ENCODE results near the gene MAGEF1.

Gene MAGEF1

DNA sequence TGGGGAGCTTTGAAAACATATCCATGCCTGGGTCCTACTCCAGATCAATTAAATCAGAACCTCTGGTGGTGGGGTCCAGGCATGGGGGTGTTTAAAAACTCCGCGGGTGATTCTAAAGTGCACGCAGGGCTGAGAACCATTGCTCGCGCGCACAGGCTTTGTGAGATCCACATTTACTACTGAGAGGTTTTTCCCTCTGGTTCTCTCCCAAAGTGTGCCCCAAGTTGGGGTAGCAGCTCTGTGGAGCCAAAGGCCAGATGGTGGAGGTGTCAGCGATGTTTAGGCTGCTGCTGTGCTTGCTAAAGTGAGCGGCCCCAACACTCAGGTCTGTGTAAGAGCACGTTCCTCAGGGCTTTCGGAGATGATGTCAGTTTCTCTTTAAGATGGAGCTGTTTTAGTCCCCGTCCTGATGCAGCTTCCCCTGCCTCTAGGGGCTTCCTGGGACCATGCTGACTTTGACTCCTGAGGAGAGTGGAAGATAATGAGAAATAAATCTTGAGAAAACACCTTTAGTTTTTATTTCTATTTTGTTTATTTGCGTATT, 13.4 kb upstream of the MAGEF1 start:
- DNase-seq (ENCODE audit: low read depth in 2 of 2) = no peak

DNA sequence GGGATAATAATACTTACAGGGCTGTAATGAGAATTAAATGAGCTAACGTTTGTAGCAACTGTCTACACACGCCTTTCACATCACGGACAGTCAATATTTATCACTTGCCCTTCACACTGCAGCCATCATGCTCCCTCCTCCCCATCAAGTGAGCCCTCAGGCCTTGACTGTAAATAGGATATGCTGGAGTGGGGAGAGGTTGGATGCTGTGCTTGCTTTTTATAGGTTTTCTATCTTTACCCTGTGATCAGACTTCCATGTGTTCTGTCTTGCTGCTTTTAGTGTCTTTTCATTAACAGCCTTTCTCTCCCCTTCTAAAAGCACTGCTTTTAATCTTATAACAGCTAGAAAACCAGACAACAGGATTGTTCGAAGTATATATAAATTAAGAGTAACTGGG, 12.8 kb upstream of the MAGEF1 start:
- no peak for DNase-seq (ENCODE audit: low read depth in 2 of 2)

DNA sequence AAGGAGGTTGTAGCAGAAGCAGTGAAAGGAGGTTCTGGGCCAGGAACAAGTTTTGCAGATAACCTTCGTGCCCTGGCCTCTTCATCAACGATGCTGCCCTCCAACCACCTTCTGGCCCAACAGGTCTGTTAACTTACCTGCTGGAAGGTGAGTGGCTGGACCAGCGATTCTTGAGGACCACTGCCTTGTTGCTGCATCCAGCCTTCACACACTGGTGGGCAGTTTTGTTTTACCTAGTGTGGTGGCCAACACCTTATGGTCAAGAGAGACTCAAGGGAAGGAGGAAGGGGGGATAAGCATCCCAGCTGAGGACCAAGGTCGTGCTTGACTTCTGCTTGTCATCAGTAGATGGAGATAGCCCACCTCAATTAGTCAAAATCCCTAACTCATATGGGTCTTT, 7.8 kb upstream of the MAGEF1 start:
- DNase-seq (ENCODE audit: low read depth in 2 of 2) = no peak

DNA sequence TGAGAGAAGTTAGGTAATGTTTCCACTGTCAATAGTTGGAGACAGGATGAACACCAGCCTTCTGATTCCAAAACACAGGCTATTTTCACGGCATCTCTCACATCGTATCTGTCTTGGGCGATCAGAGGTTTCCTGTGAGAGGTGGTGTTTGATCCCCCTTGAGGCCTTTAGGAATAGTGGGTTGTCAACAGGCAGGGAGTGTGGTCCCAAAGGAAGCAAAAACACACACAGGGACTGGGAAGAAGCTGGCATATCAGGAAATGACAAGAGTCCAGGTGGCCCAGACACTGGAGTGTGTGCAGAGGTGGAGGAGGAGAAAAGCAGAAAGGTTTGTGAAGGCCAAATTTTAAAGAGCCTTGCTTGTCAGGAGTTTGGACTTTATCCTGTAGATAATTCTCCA, 6.6 kb upstream of the MAGEF1 start:
- DNase-seq (ENCODE audit: low read depth in 2 of 2) = no peak

DNA sequence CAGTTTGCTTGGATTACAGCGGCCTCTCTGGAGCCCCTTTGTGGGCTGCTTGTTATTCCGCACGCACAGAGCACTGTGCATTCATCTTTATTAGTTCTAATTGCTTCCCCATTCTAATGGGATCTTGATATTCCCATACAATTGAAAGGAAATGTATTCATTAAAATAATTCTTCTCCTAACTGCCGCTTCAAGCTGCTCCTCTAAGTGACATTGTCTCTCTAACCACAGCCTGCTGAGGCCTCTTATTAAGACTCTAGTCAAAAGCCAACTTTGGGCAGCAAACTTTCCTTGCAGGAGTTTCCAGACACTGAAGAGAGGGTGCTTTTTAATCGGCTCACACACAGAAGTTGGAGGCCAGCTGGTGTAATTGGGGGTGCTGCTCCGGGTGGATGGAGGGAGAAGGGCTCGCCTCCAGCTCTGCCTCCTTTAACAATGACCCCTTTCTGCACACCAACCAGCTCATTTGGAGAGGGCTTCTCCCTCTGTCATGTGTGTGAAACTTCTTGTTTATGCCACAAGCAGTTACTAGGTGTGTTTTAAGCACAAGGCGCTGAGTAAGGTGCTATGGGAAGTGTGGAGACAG, 5.6 kb upstream of the MAGEF1 start:
- no peak for DNase-seq (ENCODE audit: low read depth in 2 of 2)

DNA sequence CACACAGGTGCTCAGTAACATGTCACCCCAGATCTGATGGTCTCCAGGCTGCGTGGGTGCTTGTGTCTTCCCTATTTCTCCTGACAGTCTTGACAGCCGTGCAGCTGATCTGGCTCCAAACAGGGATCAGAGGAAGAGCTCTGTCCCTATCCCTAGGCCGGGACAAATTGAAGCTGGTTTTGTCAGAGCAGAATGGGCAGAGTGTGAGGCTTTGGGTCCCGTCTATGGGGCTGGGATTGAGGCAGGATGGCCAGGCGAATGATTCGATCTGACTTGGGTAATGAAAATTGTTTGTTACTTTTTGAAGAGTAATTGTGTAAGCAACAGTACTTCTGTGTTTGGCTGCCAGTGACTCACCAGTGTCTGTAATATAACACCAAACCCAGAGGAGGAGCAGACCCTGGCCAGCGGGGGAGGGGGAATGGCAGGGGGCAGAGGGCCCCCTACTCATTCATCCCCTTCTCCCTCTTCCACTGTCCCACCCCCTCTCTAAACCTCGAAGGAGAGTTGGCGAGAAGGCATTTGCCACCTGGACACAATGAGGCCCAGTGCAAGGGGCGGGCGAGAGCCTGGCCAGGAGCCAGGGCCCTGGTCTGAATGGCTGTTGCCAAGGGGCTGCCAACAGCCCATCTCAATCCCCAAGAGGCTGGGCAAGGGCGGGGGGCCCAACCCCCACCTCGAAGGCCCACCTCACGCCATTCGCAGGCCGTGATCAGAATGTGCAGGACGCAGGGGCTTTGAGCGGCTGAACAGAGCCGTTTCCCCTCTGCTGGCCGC, 4.9 kb upstream of the MAGEF1 start:
- DNase-seq (ENCODE audit: low read depth in 2 of 2) = no peak

DNA sequence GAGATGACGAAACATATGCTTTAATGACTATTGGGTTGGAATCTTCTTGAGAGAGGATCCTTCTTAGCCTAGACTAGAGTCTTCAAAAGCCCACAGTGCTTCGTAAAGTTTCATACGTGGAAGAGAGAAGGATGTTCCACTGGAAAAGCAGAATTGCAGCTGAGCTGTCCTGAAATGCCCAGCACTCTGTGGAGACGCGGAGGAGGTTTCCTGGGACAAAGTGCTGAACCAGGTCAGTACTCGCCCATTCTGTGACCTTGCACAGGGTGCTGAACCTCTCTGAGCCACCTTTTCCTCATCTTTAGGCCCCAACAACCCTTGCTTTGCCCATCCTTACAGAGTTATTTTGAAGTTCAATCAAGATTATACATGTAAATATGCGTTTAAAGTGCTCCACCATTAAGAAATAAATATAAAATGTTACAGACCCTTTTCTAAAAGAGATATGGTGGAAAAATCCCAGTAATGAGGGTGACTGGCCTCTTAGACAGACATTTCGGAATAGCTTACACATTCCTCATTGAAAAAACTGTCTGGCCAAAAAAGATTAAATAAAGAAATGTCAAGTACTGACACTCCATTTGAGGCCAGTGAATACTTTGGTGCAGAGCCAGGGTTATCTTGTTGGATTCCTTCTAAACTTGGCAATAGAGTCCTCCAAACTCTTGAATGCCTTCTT, 4.2 kb upstream of the MAGEF1 start:
- no peak for DNase-seq (ENCODE audit: low read depth in 2 of 2)

DNA sequence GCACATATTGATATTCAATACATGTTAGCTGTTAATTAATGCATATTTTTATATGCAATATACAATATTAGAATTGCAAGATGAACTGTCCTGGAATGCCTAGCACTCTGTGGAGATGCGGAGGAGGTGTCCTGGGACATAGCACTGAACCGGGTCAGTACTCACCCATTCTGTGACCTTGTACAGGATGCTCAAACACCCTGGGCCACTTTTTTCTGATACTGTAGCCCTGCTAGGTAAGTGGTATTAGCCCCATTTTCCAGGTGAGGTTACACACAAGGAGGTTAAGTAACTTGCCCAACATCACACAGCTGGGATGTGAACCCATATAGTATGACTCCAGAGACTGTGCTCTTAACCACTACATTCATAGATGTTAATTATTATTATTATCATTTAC, 1.7 kb upstream of the MAGEF1 start:
- no peak for DNase-seq (ENCODE audit: low read depth in 2 of 2)

DNA sequence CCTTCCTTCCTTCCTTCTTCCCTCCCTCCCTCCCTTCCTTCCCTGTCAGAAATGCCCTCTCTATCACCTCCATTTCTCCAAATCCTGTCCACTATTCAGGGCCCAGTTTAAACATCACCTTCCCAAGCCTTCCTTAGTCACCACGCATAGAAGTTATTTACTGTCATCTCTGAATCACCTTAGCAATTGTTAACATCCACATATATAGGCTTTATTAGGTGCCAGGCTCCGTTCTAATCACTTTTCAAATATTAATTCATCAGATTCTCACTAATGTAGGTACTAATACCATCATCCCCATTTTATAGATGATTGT, 1.1 kb upstream of the MAGEF1 start:
- DNase-seq (ENCODE audit: low read depth in 2 of 2) = no peak

DNA sequence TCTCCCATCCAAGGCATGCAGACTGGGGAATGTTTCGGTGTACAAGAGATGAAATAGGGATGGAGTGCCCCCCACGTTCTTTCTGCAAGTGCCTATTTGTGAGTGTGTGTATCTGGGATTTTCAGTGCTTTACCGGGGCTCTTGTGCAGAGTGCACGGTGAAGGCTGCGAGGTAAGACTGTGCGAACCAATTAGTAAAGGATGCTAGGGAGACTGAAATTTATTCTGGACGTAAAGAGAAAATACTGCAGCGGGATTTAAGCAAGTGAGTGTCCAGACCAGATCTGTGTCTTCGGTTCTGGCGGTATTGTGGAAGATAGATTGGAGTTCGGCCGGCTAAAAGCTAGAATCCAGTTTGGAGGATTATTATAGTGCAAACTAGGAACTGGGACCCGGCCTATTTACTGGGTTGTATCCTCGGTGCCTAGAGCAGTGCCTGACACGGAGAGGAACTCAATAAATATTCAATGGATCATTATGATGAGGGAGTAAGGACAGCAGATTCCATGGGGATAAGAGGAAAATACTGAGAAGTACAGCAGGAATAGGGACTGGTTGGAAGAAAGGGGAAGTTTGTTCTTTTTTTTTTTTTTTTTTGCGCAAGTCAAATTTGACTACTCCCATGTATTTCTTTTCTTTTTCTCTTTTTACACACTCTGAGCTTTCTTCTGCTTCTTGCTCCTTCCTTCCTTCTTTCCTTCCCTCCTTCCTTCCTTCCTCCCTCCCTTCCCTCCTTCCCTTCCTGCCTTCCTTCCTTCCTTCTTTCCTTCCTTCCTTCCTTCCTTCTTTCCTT, 580 bp upstream of the MAGEF1 start:
- DNase-seq (ENCODE audit: low read depth in 2 of 2) = no peak

DNA sequence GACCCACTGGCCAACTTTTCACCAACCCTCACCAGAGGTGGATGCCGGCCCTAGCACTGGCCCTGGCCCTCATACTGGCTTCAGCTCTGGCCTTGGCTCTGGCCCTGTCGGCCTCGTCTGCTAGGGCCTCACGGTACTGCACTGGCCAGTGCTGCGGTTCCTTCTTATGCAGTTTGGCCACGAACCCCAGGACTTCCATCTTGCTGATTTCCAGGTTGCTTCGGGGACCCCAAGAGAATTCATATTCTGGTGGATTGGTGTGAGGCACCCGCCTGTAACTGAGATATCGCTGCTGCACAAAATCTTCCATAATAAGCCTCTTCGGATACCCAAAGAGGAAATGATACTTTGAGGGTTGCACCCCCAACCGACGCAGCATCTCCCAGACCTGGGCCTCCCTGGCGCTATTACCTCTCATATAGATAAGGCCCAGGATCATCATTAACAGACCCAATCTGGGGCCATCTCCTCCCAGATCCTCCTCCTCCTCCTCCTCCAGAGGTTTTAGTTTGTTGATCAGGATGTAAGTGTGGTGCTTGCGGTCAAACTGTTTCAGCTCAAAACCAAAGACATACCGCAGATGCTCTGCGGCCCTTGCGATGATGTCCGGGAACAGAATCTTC, 883 bp downstream of the MAGEF1 start:
- peak in 1 of 2 donors; percentile 3 for DNase-seq (ENCODE audit: low read depth in 2 of 2)

DNA sequence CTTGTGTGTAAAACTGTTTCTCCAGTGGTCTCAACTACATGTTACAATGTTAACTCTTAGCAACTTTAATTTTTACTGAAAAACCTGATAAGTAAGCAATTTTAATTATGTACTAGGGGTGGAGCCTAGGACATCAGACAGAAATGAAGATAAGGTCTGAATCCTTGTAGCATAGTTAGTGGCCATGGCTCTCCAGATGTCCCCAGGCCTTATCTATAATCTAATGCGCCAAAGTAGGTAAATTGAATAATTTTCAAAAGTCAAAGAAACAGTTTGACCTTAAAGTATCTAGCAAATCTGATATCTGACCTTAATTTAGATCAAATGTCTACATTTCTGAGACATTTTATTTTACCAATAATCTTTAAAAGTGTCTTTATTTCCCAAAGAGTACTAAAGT, 8.2 kb downstream of the MAGEF1 start:
- DNase-seq (ENCODE audit: low read depth in 2 of 2) = no peak

DNA sequence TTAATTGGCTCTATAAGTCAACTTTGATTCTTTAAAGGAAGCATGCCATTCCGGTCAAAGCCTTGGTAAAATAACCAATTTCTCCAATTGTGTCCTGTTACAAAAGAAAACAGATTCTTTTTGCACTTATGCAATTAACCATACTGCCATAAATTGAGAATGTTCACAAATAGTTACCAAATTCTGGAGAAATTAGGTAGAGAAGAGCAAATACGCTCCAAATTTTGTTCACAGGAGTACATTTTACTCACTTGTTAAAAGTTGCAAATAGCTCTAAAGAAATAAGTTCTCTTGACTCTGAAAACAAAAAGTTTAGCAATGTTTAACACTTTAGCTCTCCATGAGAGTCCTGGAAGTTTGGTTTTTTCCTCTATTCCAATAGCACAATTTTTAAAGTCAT, 11.1 kb downstream of the MAGEF1 start:
- no peak for DNase-seq (ENCODE audit: low read depth in 2 of 2)

DNA sequence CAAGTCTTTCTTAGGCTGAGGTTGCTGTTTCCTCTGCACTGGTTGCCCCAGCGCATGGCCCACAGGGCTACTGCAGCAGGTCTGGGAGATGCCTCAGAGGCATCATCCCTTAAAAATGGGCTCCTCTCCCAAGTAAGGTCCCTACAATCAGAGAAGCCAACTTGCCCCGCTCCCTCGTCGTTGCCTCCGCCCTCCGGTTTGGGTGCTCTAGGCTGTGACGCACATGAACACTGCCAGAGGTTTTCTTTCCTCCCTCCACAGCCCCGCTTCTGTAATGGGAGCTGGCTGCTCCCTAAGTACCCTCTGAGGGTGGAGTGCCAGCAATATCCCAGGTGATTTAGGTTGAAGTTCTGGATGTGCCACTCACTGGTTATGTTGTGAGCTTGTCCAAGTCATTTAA, 14.0 kb downstream of the MAGEF1 start:
- DNase-seq (ENCODE audit: low read depth in 2 of 2) = no peak

DNA sequence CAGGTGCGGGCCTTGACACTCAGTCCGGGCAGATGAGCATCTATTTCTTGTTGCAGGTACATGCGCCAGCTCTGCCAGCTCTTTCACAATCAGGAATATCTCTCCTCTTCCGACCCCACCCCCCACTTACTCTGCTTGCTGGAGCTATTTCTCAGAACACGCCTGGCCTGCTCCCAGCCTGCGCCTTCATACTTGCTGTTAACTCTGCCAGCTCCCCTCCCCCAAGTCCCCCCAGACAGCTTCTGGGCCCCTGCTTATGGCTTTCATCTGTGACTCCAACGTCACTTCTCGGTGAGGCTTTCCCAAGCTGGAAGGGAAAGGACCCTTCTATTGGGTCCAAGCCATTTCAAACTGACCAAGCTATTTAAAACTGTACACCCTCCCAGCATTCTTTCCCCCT, 15.2 kb downstream of the MAGEF1 start:
- no peak for DNase-seq (ENCODE audit: low read depth in 2 of 2)

DNA sequence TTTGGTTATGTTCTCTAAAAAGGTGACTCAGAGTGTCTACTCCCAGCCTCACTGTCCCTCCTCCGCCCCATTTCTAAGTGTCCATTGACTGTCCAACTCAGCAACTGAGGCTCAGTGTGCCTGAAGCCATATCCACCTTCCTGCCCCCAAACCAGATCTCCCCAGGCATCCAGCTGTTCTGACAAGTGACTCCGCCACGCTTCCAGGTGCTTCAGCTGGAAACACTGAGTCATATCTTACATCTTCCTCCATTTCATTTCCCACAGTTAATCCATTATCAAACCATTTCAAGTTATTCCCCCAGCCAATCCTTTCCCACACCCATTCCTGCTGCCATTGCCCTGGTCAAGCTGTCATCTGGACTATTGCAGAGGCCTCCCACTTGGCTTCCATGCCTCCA, 17.1 kb downstream of the MAGEF1 start:
- no peak for DNase-seq (ENCODE audit: low read depth in 2 of 2)

DNA sequence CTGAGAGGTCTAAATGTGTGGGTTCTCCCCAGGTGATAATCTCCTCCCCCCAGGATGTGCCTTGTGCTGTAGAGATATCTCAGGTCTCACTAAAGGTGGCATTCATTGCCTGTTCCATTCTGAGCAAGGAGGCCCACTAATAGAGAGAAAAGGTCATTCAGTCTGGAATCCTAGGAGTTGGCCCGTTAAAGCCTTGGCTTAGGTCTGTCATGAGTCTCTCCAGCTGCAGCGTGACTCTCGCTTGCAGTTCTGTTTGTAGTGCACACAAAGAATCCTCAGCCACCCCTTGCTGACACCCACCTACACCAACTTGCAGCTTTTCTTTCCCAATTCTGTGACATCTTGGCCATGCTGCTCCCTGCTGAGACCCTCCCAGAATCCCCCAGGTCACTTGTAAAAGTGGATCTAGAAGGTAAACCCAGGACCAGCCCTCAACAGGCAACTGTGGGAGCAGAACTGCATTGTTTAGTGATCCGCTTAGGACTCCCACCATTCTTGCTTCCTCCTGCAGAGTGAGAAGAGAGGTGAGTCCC, 17.7 kb downstream of the MAGEF1 start:
- DNase-seq (ENCODE audit: low read depth in 2 of 2) = no peak

DNA sequence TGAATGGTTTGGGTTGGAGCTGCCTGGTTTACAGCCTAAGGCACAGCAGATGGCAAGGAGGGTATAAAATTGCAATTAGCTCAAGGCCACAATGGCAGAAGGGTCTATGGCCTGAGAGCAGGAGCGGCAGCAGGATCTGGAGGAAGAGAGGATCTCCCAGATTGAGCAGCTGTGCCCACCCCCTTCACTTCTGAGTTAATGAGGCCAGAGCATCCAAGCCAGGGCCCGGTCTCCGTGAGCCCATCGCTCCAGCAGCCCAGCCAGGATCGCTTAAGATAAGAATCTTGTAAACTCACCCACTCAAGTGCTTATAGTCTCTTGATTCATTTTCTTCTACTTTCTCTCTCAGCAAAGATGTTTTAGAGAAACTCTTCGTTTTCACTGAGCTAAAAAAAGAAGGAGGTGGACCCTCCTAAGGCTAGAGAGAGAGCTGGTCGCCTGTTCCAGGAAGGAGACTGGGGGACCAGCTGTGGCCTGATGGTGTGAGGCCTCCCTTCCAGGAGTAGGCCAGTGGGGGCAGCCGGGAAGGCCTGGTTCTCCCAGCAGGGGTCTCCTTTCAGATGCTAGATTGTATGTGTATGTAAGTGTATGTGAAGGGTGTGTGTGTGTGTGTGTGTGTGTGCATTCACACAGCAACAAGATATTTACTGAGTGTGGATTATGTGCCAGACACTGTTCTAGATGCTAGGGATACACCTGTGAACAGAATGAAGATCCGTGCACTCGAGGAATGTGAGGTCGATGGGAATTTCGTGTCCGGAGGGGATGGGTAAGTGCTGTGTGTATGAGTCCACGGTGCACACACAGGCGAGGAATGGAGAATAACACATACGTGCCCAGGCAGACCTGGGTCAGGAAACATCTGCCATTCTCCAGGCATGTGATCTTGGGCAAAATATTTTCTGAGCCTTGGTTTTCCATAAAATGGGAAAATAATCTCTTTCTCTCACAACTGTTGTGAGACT, 18.6 kb downstream of the MAGEF1 start:
- DNase-seq (ENCODE audit: low read depth in 2 of 2) = no peak

DNA sequence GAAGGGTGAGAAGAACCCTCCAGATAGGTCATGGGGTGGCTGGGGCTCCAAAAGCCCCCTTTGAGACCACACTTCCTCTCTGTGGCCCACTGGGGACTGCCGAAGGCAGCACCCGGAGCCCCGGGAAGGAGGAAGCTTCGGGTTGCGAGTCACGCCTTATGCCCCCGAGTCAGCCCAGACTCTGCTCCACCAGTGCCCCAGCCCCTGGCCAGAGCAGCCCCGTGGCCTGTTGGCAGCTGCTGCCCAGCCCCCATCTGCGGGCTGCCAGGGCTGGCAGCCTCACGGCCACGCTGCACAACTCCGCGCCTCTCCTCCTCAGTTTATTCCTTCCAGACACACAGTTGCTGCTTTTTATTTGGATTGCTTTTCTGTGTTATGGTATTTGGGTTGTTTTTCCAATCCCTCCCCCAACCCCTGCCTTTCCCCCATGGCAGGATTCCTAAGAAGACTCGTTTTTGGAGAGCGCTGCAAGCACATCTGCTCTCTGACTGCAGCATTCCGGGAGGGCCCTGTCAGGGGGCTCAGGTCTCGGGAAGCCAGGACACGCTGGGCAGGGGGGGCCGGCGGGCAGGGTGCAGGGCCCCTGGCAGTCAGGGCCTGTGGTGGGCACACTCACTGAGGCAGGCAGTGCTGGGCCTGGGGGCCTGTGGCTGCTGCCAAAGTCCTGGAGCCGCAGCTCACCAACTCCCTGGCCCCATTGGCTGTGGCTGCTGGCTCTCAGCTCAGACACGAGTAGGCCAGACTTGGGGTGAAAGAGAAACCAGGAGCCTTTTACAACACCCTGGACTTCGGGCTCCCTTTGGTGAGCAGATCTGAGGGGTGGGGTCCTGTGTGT, 20.2 kb downstream of the MAGEF1 start:
- DNase-seq (ENCODE audit: low read depth in 2 of 2) = no peak
